ENCODE results near the gene CNTNAP5. TPM values are rescaled to one million over a fixed set of nuclear protein-coding genes. Genes with fewer than 3 reads are reported as not detected.

Gene CNTNAP5
- total RNA-seq, 1 donor from 2014 or later, result 0.56 TPM

DNA sequence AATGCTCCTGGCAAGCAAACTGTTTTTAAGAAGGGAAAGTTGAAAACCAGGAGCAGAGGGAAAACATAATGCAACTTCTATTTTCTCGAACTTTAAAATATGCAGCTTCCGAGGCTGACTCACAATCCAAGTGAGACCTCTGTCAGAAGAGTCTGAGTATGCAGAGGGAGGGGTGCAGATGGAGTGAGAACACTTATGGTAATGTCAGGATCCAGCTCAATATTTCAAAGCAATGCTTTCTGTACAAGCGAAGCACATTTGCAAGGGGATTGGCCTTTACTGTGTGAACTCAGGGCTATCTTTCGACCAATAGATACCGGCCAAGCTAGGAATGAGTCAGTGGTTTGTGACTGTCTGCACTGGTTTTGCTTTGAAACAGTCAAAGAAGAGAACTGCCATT is 242.7 kb downstream of the CNTNAP5 start:
- Mint-ChIP-seq H3K9me3 (no peaks in the 10 kb centered on the region), H3K27ac (ENCODE audit: unreplicated experiment) (no peak overlapping the region), H3K36me3 (ENCODE audit: low read depth) (no peaks in the 10 kb centered on the region), H3K27me3 (ENCODE audit: low read depth) (no peaks in the 10 kb centered on the region), H3K4me3 (no peak overlapping the region), H3K4me1 (peaks cover 14% of the 10 kb centered on the region)
- DNase-seq (ENCODE audit: low read depth, low spot score), result no peak
- TF ChIP-seq CTCF (conservative IDR thresholded peaks at IDR 0.05), result no peak

GRCh38 chr2:124269348-124269747 is 244.3 kb downstream of the CNTNAP5 start:
- H3K4me3 Mint-ChIP-seq, result no peak overlapping the region
- H3K36me3 Mint-ChIP-seq (ENCODE audit: low read depth), result no peaks in the 10 kb centered on the region
- DNase-seq (ENCODE audit: low read depth, low spot score), result no peak
- H3K27ac Mint-ChIP-seq (ENCODE audit: unreplicated experiment), result no peak overlapping the region
- no peak for TF ChIP-seq CTCF (conservative IDR thresholded peaks at IDR 0.05)
- no peaks in the 10 kb centered on the region for H3K9me3 Mint-ChIP-seq
- H3K4me1 Mint-ChIP-seq, result peaks cover 14% of the 10 kb centered on the region
- H3K27me3 Mint-ChIP-seq (ENCODE audit: low read depth), result no peaks in the 10 kb centered on the region

GRCh38 chr2:124272261-124272841 is 247.3 kb downstream of the CNTNAP5 start:
- Mint-ChIP-seq H3K4me1 (peaks cover 11% of the 10 kb centered on the region), H3K27me3 (ENCODE audit: low read depth) (no peaks in the 10 kb centered on the region), H3K27ac (ENCODE audit: unreplicated experiment) (no peak overlapping the region), H3K9me3 (no peaks in the 10 kb centered on the region), H3K36me3 (ENCODE audit: low read depth) (no peaks in the 10 kb centered on the region), H3K4me3 (no peak overlapping the region)
- TF ChIP-seq CTCF (conservative IDR thresholded peaks at IDR 0.05), result no peak
- no peak for DNase-seq (ENCODE audit: low read depth, low spot score)

GRCh38 chr2:124281541-124281940 is 256.5 kb downstream of the CNTNAP5 start:
- Mint-ChIP-seq H3K36me3 (ENCODE audit: low read depth) (no peaks in the 10 kb centered on the region), H3K4me1 (no peaks in the 10 kb centered on the region), H3K27ac (ENCODE audit: unreplicated experiment) (no peak overlapping the region), H3K4me3 (no peak overlapping the region), H3K9me3 (no peaks in the 10 kb centered on the region), H3K27me3 (ENCODE audit: low read depth) (no peaks in the 10 kb centered on the region)
- no peak for DNase-seq (ENCODE audit: low read depth, low spot score)
- no peak for TF ChIP-seq CTCF (conservative IDR thresholded peaks at IDR 0.05)

GRCh38 chr2:124283096-124283495 is 258.0 kb downstream of the CNTNAP5 start:
- Mint-ChIP-seq H3K27ac (ENCODE audit: unreplicated experiment) (no peak overlapping the region), H3K4me1 (no peaks in the 10 kb centered on the region), H3K27me3 (ENCODE audit: low read depth) (no peaks in the 10 kb centered on the region), H3K36me3 (ENCODE audit: low read depth) (no peaks in the 10 kb centered on the region), H3K4me3 (no peak overlapping the region), H3K9me3 (no peaks in the 10 kb centered on the region)
- no peak for TF ChIP-seq CTCF (conservative IDR thresholded peaks at IDR 0.05)
- no peak for DNase-seq (ENCODE audit: low read depth, low spot score)
